Body of pancreas (tissue), 4 donors: ENCODE results near the gene MRPS18A.

Experiments used
- POLR2A ChIP-seq, 3 donors: fragments of 450-650 bp; IDR thresholded peaks; one replicate each; pipeline ENCODE4 v1.6.1; 2016; ENCODE audit warnings: antibody characterized with exemption in 3 of 3, mild to moderate bottlenecking in 2 of 3
- TF ChIP-seq, protein P1 (sequence below), 7 experiments: fragments of 450-650 bp in 4 of 7; fragments of 200-600 bp in 3 of 7; sonication (generic) in 3 of 7; IDR thresholded peaks; one replicate each; pipeline ENCODE4 v1.5.1; 2016 to 2019; ENCODE audit warnings: antibody characterized with exemption in 7 of 7

- TF ChIP-seq, protein P1, sequence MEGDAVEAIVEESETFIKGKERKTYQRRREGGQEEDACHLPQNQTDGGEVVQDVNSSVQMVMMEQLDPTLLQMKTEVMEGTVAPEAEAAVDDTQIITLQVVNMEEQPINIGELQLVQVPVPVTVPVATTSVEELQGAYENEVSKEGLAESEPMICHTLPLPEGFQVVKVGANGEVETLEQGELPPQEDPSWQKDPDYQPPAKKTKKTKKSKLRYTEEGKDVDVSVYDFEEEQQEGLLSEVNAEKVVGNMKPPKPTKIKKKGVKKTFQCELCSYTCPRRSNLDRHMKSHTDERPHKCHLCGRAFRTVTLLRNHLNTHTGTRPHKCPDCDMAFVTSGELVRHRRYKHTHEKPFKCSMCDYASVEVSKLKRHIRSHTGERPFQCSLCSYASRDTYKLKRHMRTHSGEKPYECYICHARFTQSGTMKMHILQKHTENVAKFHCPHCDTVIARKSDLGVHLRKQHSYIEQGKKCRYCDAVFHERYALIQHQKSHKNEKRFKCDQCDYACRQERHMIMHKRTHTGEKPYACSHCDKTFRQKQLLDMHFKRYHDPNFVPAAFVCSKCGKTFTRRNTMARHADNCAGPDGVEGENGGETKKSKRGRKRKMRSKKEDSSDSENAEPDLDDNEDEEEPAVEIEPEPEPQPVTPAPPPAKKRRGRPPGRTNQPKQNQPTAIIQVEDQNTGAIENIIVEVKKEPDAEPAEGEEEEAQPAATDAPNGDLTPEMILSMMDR (IDR thresholded peaks at IDR 0.05), result no peak
- TF ChIP-seq POLR2A (IDR thresholded peaks at IDR 0.05), result no peak
Observed at GRCh38 chr6:43735642-43736199, 48.1 kb upstream of the MRPS18A start.
